B cell (primary cell): ENCODE data around the gene NRF1. TPM values are rescaled to one million over a fixed set of nuclear protein-coding genes. Genes with fewer than 3 reads are reported as not detected.
"Not testable (repeated sequence)": the region's sequence is repeated elsewhere in the genome, so short reads cannot be mapped to it uniquely, and the experiment has no call there.

Source experiments
- ATAC-seq: fragments of 200-7000 bp; cut with Tn5 transposase; one replicate; pipeline ENCODE4 v1.10.0; 2021; ENCODE audit warnings: low read depth, mild to moderate bottlenecking, moderate number of reproducible peaks, moderate library complexity
- CTCF ChIA-PET: fragments of 350-600 bp; sonication (Branson Sonifier 250); formaldehyde crosslinking; loops from one replicate; lab custom pipeline; 2021; ENCODE audit warnings: antibody characterized with exemption, inconsistent platforms; lab: Charles Lee
- POLR2A ChIA-PET: fragments of 350-600 bp; sonication (Branson Sonifier 250); formaldehyde crosslinking; loops from one replicate; lab custom pipeline; 2021; ENCODE audit warnings: antibody characterized with exemption; lab: Charles Lee
- DNase-seq: peaks from one replicate; pipeline ENCODE4 v3.0.0; 2013
- H2AFZ ChIP-seq: 2 replicates; pipeline ENCODE4 v1.6.1; 2012; ENCODE audit warnings: mild to moderate bottlenecking, low read depth, low read length; ENCODE audit not compliant: insufficient read depth, poor library complexity, severe bottlenecking
- H3K27ac ChIP-seq, 2 donors: 1 replicate in 1 of 2; 2 replicates in 1 of 2; pipeline ENCODE4 v1.5.1; 2012 to 2013; ENCODE audit warnings: low read length in 2 of 2, mild to moderate bottlenecking in 2 of 2, moderate library complexity in 1 of 2
- H3K27me3 ChIP-seq, 4 experiments: fragments of 200-600 bp in 1 of 4; sonication (generic) in 1 of 4; replicated peaks in 1 of 4; 1 replicate in 2 of 4; 2 replicates in 2 of 4; pipeline versions ENCODE4 v1.6.1 to v1.7.0; 2013 to 2016; ENCODE audit warnings: low read length in 3 of 4, mild to moderate bottlenecking in 2 of 4, mixed read lengths in 1 of 4, moderate library complexity in 1 of 4; ENCODE audit not compliant: insufficient read depth in 4 of 4, control insufficient read depth in 3 of 4; ENCODE audit errors: control extremely low read depth in 1 of 4
- H3K36me3 ChIP-seq, 2 experiments: replicated peaks in 1 of 2; 1 replicate in 1 of 2; 2 replicates in 1 of 2; pipeline versions ENCODE4 v1.6.1 to v1.7.1; 2013; ENCODE audit warnings: low read length in 1 of 2; ENCODE audit not compliant: insufficient read depth in 2 of 2, control insufficient read depth in 1 of 2; ENCODE audit errors: control extremely low read depth in 1 of 2, extremely low read depth in 1 of 2
- H3K4me1 ChIP-seq, 2 donors: fragments of 200-600 bp in 1 of 2; sonication (generic) in 1 of 2; 1 replicate in 1 of 2; 2 replicates in 1 of 2; pipeline versions ENCODE4 v1.5.1 to v1.6.1; 2013 to 2017; ENCODE audit warnings: low read length in 2 of 2; ENCODE audit not compliant: control insufficient read depth in 2 of 2, insufficient read depth in 2 of 2
- H3K4me2 ChIP-seq: replicated peaks from 2 replicates; pipeline ENCODE3; 2012; ENCODE audit warnings: mild to moderate bottlenecking, low read depth, low read length; ENCODE audit not compliant: poor library complexity, severe bottlenecking
- H3K4me3 ChIP-seq, 5 experiments: fragments of 200-600 bp in 1 of 5; sonication (generic) in 1 of 5; 1 replicate in 3 of 5; 2 replicates in 2 of 5; pipeline versions ENCODE4 v1.5.1 to v1.7.0; 2011 to 2016; ENCODE audit warnings: low read length in 4 of 5, mild to moderate bottlenecking in 4 of 5, low read depth in 2 of 5, control low read depth in 1 of 5, moderate library complexity in 1 of 5; ENCODE audit not compliant: insufficient read depth in 1 of 5; ENCODE audit errors: control extremely low read depth in 1 of 5, extremely low read depth in 1 of 5
- H3K79me2 ChIP-seq: fragments of 200-600 bp; sonication (generic); one replicate; pipeline ENCODE4 v1.6.0; 2016; ENCODE audit warnings: low read length; ENCODE audit not compliant: control insufficient read depth, insufficient read depth
- H3K9ac ChIP-seq: fragments of 200-600 bp; sonication (generic); 2 replicates; pipeline ENCODE4 v1.6.1; 2017; ENCODE audit warnings: mild to moderate bottlenecking, low read length, moderate library complexity
- H3K9me3 ChIP-seq, 3 donors: one replicate each; pipeline versions ENCODE4 v1.6.1 to v1.7.1; 2013; ENCODE audit warnings: low read length in 2 of 3; ENCODE audit not compliant: control insufficient read depth in 2 of 3, insufficient read depth in 1 of 3; ENCODE audit errors: control extremely low read depth in 1 of 3
- H4K20me1 ChIP-seq: 2 replicates; pipeline ENCODE4 v1.6.0; 2012; ENCODE audit warnings: mild to moderate bottlenecking, low read length; ENCODE audit not compliant: insufficient read depth, control insufficient read depth, poor library complexity, severe bottlenecking
- H3K27ac Mint-ChIP-seq: one replicate; pipeline ENCODE4 v1.8.0; 2021; ENCODE audit warnings: mixed read lengths
- H3K27me3 Mint-ChIP-seq: one replicate; pipeline ENCODE4 v1.8.0; 2021; ENCODE audit warnings: mixed read lengths
- H3K4me1 Mint-ChIP-seq: one replicate; pipeline ENCODE4 v1.8.0; 2021; ENCODE audit warnings: mixed read lengths
- H3K4me3 Mint-ChIP-seq: one replicate; pipeline ENCODE4 v1.8.0; 2021; ENCODE audit warnings: mixed read lengths
- H3K9me3 Mint-ChIP-seq: one replicate; pipeline ENCODE4 v1.8.0; 2022; ENCODE audit warnings: mixed read lengths; ENCODE audit not compliant: insufficient read depth
- EZH2 ChIP-seq: IDR thresholded peaks from 2 replicates; pipeline ENCODE4 v1.6.1; 2012; ENCODE audit warnings: borderline replicate concordance, low read depth, mild to moderate bottlenecking, moderate library complexity, low read length; ENCODE audit not compliant: insufficient read depth, poor library complexity, severe bottlenecking
- WGBS: methylation state at CpG from one replicate; pipeline ENCODE4 v1.1.5; 2013; ENCODE audit warnings: missing lambda C conversion rate; ENCODE audit not compliant: insufficient coverage; 5-methylcytosine and 5-hydroxymethylcytosine counted together
- intact Hi-C: fragments of 100-400 bp; cut with micrococcal nuclease; formaldehyde crosslinking; loops from one replicate; pipeline ENCODE4 v1.10.0; 2022
- polyA plus RNA-seq: library from polyadenylated mRNA; depleted of rRNA; stranded (reverse); fragments of >200 nt; gene quantifications from 2 replicates; pipeline ENCODE4 v1.2.3, GENCODE V29; 2012
- total RNA-seq, 2 donors: library from RNA; stranded (reverse); fragments of 120-200 nt in 1 of 2; gene quantifications; 1 replicate in 1 of 2; 2 replicates in 1 of 2; pipeline versions ENCODE4 v1.2.3 to v1.2.4, GENCODE V29; 2013 to 2022
- TF ChIP-seq, protein P1 (sequence below): fragments of 200-600 bp; IDR thresholded peaks from one replicate; pipeline ENCODE4 v1.8.0; 2022; ENCODE audit warnings: antibody characterized with exemption, mild to moderate bottlenecking

The NRF1 gene
- total and polyA plus RNA-seq, 2 donors (not counting 1 experiment from before 2014, with no cell fraction given) = 19.6 to 53.0 TPM

DNA sequence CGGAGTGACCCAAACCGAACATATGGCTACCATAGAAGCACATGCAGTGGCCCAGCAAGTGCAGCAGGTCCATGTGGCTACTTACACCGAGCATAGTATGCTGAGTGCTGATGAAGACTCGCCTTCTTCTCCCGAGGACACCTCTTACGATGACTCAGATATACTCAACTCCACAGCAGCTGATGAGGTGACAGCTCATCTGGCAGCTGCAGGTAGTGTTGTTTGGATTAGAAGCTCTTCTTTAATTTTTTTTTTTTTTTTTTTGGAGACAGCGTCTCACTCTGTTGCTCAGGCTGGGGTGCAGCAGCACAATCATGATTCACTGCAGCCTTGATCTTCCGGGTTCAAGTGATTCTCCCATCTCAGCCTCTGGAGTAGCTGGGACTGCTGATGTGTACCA lies 45.8 kb downstream of the NRF1 start:
- H3K9me3 Mint-ChIP-seq = peaks cover 8% of the 10 kb centered on the region
- TF ChIP-seq EZH2 = no peak
- TF ChIP-seq, protein P1, sequence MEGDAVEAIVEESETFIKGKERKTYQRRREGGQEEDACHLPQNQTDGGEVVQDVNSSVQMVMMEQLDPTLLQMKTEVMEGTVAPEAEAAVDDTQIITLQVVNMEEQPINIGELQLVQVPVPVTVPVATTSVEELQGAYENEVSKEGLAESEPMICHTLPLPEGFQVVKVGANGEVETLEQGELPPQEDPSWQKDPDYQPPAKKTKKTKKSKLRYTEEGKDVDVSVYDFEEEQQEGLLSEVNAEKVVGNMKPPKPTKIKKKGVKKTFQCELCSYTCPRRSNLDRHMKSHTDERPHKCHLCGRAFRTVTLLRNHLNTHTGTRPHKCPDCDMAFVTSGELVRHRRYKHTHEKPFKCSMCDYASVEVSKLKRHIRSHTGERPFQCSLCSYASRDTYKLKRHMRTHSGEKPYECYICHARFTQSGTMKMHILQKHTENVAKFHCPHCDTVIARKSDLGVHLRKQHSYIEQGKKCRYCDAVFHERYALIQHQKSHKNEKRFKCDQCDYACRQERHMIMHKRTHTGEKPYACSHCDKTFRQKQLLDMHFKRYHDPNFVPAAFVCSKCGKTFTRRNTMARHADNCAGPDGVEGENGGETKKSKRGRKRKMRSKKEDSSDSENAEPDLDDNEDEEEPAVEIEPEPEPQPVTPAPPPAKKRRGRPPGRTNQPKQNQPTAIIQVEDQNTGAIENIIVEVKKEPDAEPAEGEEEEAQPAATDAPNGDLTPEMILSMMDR = no peak
- Histone ChIP-seq H3K9ac (no peak overlapping the region), H3K27ac (no peak overlapping the region), H3K36me3 (peaks cover 5 to 40% of the 10 kb centered on the region in 2 experiments), H3K4me3 (no peak overlapping the region), H4K20me1 (peaks cover 17% of the 10 kb centered on the region), H3K79me2 (peaks cover 59% of the 10 kb centered on the region), H3K27me3 (no peaks in the 10 kb centered on the region), H3K4me2 (no peak overlapping the region), H3K9me3 (peaks cover 0 to 12% (median 11%) of the 10 kb centered on the region in 3 donors), H2AFZ (no peak overlapping the region), H3K4me1 (peaks cover 10 to 17% of the 10 kb centered on the region in 2 donors)
- no peak overlapping the region for H3K27ac Mint-ChIP-seq
- H3K4me3 Mint-ChIP-seq = no peak overlapping the region
- ATAC-seq (no peak), DNase-seq (no peak)
- WGBS = 90% methylated on average over 4 of the region's 8 CpGs
- no peaks in the 10 kb centered on the region for H3K27me3 Mint-ChIP-seq
- H3K4me1 Mint-ChIP-seq = peaks cover 35% of the 10 kb centered on the region
- ChIA-PET CTCF (interaction anchor here (0.9 kb wide), 1 partner anchor 20 kb away, joined by 3 read pairs; no protein-coding TSS in a partner anchor), POLR2A (interaction anchor here (0.6 kb wide), 1 partner anchor 335 kb away, joined by 3 read pairs; no protein-coding TSS in a partner anchor)
- intact Hi-C loops = no loop called here

DNA sequence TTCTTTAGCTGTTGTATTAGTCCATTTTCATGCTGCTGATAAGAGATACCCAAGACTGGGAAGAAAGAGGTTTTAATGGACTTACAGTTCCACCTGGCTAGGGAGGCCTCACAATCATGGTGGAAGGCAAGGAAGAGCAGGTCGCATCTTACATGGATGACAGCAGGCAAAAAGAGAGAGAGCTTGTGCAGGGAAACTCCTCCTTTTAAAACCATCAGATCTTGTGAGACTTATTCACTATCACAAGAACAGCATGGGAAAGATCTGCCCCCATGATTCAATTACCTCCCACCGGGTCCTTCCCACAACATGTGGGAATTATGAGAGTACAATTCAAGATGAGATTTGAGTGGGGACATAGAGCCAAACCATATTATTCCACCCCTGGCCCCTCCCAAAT lies 48.4 kb downstream of the NRF1 start:
- DNase-seq, H3K4me3 Mint-ChIP-seq, H3K27ac Mint-ChIP-seq, H3K9ac ChIP-seq, ATAC-seq, H3K9me3 Mint-ChIP-seq, H3K4me3 ChIP-seq, POLR2A ChIA-PET, CTCF ChIA-PET, H4K20me1 ChIP-seq, H3K27me3 ChIP-seq, H3K27ac ChIP-seq, H3K27me3 Mint-ChIP-seq, H2AFZ ChIP-seq, H3K4me2 ChIP-seq: not testable (repeated sequence)
- H3K4me1 Mint-ChIP-seq = peaks cover 21% of the 10 kb centered on the region
- Histone ChIP-seq H3K36me3 (peaks cover 5 to 41% of the 10 kb centered on the region in 2 experiments), H3K9me3 (peaks cover 0 to 12% (median 11%) of the 10 kb centered on the region in 3 donors), H3K4me1 (peaks cover 5 to 13% of the 10 kb centered on the region in 2 donors), H3K79me2 (peaks cover 46% of the 10 kb centered on the region)
- no CpG with 5 or more reads among the region's 2 CpGs for WGBS
- intact Hi-C loops = loop anchor here (10.0 kb wide), 1 partner anchor 355 kb away; no protein-coding TSS in a partner anchor
